Endothelial cell of umbilical vein (primary cell): Measurements from ENCODE around the gene NOTCH3. TPM values are rescaled to one million over a fixed set of nuclear protein-coding genes. Genes with fewer than 3 reads are reported as not detected.

Experiments used
- BruUV-seq: library from RNA; stranded (reverse); fragments of 400-500 nt; replicated peaks from 2 replicates; lab custom pipeline; 2021; lab: Mats Ljungman, UMichigan
- CTCF ChIA-PET: fragments of 300-600, 350-600 bp; sonication (Branson Sonifier 250); formaldehyde crosslinking; loops from one replicate; lab custom pipeline; 2021; ENCODE audit warnings: antibody characterized with exemption, inconsistent platforms; lab: Charles Lee
- POLR2A ChIA-PET: fragments of 300-600, 350-600 bp; sonication (Branson Sonifier 250); formaldehyde crosslinking; loops from one replicate; lab custom pipeline; 2021; ENCODE audit warnings: antibody characterized with exemption, inconsistent platforms; lab: Charles Lee
- DNase-seq: peaks from one replicate; pipeline ENCODE4 v3.0.0-alpha.2; 2011; ENCODE audit warnings: low read depth, low spot score
- FAIRE-seq: peaks from 2 replicates; lab custom pipeline; 2011; peaks lifted over from hg19 to GRCh38; lab: Jason Lieb, UNC
- H2AFZ ChIP-seq: 2 replicates; pipeline ENCODE4 v1.6.0; 2012; ENCODE audit warnings: low read depth, low read length, control low read depth, inconsistent platforms
- H3K27ac ChIP-seq: 2 replicates; pipeline ENCODE4 v1.5.1; 2011; ENCODE audit warnings: low read depth, mild to moderate bottlenecking, control low read depth, low read length, moderate library complexity; ENCODE audit not compliant: insufficient read depth
- H3K27me3 ChIP-seq, 2 experiments: 2 replicates each; pipeline versions ENCODE4 v1.6.0 to v1.6.1; 2011; ENCODE audit warnings: low read length in 2 of 2, mixed read lengths in 1 of 2; ENCODE audit not compliant: control insufficient read depth in 2 of 2, insufficient read depth in 2 of 2
- H3K36me3 ChIP-seq, 2 experiments: 2 replicates in 1 of 2; 3 replicates in 1 of 2; pipeline ENCODE4 v1.5.1; 2011; ENCODE audit warnings: low read length in 2 of 2, mild to moderate bottlenecking in 1 of 2, moderate library complexity in 1 of 2; ENCODE audit not compliant: control insufficient read depth in 2 of 2, insufficient read depth in 2 of 2; ENCODE audit errors: extremely low read depth in 1 of 2
- H3K4me1 ChIP-seq: 3 replicates; pipeline ENCODE4 v1.5.1; 2011; ENCODE audit warnings: mild to moderate bottlenecking, low read length; ENCODE audit not compliant: control insufficient read depth, insufficient read depth; ENCODE audit errors: extremely low read depth
- H3K4me2 ChIP-seq: 2 replicates; pipeline ENCODE4 v1.6.1; 2011; ENCODE audit warnings: low read length, control low read depth, mixed read lengths; ENCODE audit not compliant: insufficient read depth
- H3K4me3 ChIP-seq, 3 experiments: fragments of 200-600 bp in 1 of 3; sonication (generic), shearing (Covaris generic) in 1 of 3; replicated peaks in 1 of 3; 2 replicates each; pipeline ENCODE4 v1.5.1; 2011 to 2016; ENCODE audit warnings: control low read depth in 3 of 3, low read length in 3 of 3, mild to moderate bottlenecking in 2 of 3, inconsistent platforms in 1 of 3, low read depth in 1 of 3, moderate library complexity in 1 of 3; ENCODE audit not compliant: insufficient read depth in 1 of 3
- H3K79me2 ChIP-seq: 2 replicates; pipeline ENCODE4 v1.6.0; 2012; ENCODE audit warnings: low read length, inconsistent platforms; ENCODE audit not compliant: control insufficient read depth, insufficient read depth
- H3K9ac ChIP-seq: replicated peaks from 2 replicates; pipeline ENCODE3; 2011; ENCODE audit warnings: low read length, control low read depth; ENCODE audit not compliant: insufficient read depth; ENCODE audit errors: extremely low read depth
- H3K9me1 ChIP-seq: replicated peaks from 3 replicates; pipeline ENCODE4 v1.6.0; 2011; ENCODE audit warnings: mild to moderate bottlenecking, low read length; ENCODE audit not compliant: control insufficient read depth, insufficient read depth; ENCODE audit errors: extremely low read depth
- H3K9me3 ChIP-seq: replicated peaks from 2 replicates; pipeline ENCODE4 v1.5.1; 2012; ENCODE audit warnings: low read length, inconsistent platforms; ENCODE audit not compliant: control insufficient read depth, insufficient read depth
- H4K20me1 ChIP-seq: replicated peaks from 2 replicates; pipeline ENCODE3; 2011; ENCODE audit warnings: mild to moderate bottlenecking, low read length; ENCODE audit not compliant: control insufficient read depth, insufficient read depth; ENCODE audit errors: extremely low read depth
- EZH2 ChIP-seq: IDR thresholded peaks from 2 replicates; pipeline ENCODE4 v1.6.1; 2012; ENCODE audit warnings: borderline replicate concordance, low read depth, mild to moderate bottlenecking, moderate library complexity, low read length, inconsistent platforms; ENCODE audit not compliant: severe bottlenecking
- FOS ChIP-seq: IDR thresholded peaks from 2 replicates; pipeline ENCODE4 v1.6.1; 2011; ENCODE audit warnings: mild to moderate bottlenecking, low read length, moderate library complexity, borderline replicate concordance; ENCODE audit not compliant: insufficient read depth
- GATA2 ChIP-seq: IDR thresholded peaks from 2 replicates; pipeline ENCODE4 v1.7.0; 2011; ENCODE audit warnings: low read depth, mild to moderate bottlenecking, moderate library complexity, mixed read lengths, low read length; ENCODE audit not compliant: insufficient read length, insufficient read depth
- JUN ChIP-seq: IDR thresholded peaks from 2 replicates; pipeline ENCODE4 v1.6.1; 2011; ENCODE audit warnings: borderline replicate concordance, low read depth; ENCODE audit not compliant: insufficient read length, insufficient read depth
- MAX ChIP-seq: IDR thresholded peaks from 2 replicates; pipeline ENCODE4 v1.6.1; 2011; ENCODE audit not compliant: insufficient read depth, insufficient read length
- MYC ChIP-seq: IDR thresholded peaks from one replicate; pipeline ENCODE4 v1.6.1; 2011; ENCODE audit warnings: mild to moderate bottlenecking, low read depth, low read length
- POLR2A ChIP-seq: IDR thresholded peaks from 2 replicates; pipeline ENCODE4 v1.6.1; 2012; ENCODE audit warnings: low read depth, mild to moderate bottlenecking, control low read depth, low read length
- POLR2AphosphoS5 ChIP-seq: IDR thresholded peaks from 2 replicates; pipeline ENCODE4 v1.6.1; 2012; ENCODE audit warnings: low read depth, mild to moderate bottlenecking, control low read depth, low read length, moderate library complexity; ENCODE audit not compliant: insufficient read depth
- dilution Hi-C: fragments of 300-500 bp; cut with MboI; formaldehyde crosslinking; loops from one replicate; pipeline ENCODE4 v1.15.0; 2019; ENCODE audit warnings: low sequenced_read_pairs; ENCODE audit not compliant: extremely low pct_ligation_motif_present
- intact Hi-C: fragments of 100-400 bp; cut with micrococcal nuclease; formaldehyde crosslinking; loops from one replicate; pipeline ENCODE4 v1.10.0; 2022
- polyA plus RNA-seq, 4 experiments: library from polyadenylated mRNA; depleted of rRNA in 3 of 4; stranded (reverse) in 3 of 4; unstranded in 1 of 4; fragments of >200 nt; gene quantifications; 2 replicates each; pipeline versions ENCODE4 v1.2.1 to v1.2.3, GENCODE V29; 2011 to 2012; ENCODE audit warnings: missing spikeins in 1 of 4
- total RNA-seq: library from RNA; stranded (reverse); gene quantifications from 2 replicates; pipeline ENCODE4 v1.2.3, GENCODE V29; 2021
- TF ChIP-seq, protein P1 (sequence below), 2 donors: IDR thresholded peaks; 1 replicate in 1 of 2; 2 replicates in 1 of 2; pipeline ENCODE4 v1.5.1; 2011; ENCODE audit warnings: low read length in 2 of 2, mild to moderate bottlenecking in 2 of 2, moderate library complexity in 2 of 2, control low read depth in 1 of 2, inconsistent platforms in 1 of 2, low read depth in 1 of 2; ENCODE audit not compliant: insufficient read depth in 1 of 2; ENCODE audit errors: extremely low read depth in 1 of 2

Gene NOTCH3
- total and polyA plus RNA-seq, 2 donors (not counting 3 experiments of a cell fraction or from before 2014, with no cell fraction given) = 0.63 to 1.5 TPM

- no peaks in the 10 kb centered on the region for H3K27me3 ChIP-seq
- H3K9ac ChIP-seq = no peak overlapping the region
- DNase-seq = no peak
- no peak for TF ChIP-seq GATA2
- no peak for TF ChIP-seq JUN
- no peak for TF ChIP-seq POLR2AphosphoS5
- TF ChIP-seq, protein P1, sequence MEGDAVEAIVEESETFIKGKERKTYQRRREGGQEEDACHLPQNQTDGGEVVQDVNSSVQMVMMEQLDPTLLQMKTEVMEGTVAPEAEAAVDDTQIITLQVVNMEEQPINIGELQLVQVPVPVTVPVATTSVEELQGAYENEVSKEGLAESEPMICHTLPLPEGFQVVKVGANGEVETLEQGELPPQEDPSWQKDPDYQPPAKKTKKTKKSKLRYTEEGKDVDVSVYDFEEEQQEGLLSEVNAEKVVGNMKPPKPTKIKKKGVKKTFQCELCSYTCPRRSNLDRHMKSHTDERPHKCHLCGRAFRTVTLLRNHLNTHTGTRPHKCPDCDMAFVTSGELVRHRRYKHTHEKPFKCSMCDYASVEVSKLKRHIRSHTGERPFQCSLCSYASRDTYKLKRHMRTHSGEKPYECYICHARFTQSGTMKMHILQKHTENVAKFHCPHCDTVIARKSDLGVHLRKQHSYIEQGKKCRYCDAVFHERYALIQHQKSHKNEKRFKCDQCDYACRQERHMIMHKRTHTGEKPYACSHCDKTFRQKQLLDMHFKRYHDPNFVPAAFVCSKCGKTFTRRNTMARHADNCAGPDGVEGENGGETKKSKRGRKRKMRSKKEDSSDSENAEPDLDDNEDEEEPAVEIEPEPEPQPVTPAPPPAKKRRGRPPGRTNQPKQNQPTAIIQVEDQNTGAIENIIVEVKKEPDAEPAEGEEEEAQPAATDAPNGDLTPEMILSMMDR (IDR thresholded peaks at IDR 0.05; ENCODE audit: extremely low read depth in 1 of 2, insufficient read depth in 1 of 2, low read depth in 1 of 2, low read length in 2 of 2) = no peak
- no peak for TF ChIP-seq POLR2A
- no peak for TF ChIP-seq MAX
- TF ChIP-seq MYC = no peak
- TF ChIP-seq EZH2 = no peak
- TF ChIP-seq FOS = no peak
- no peaks in the 10 kb centered on the region for H4K20me1 ChIP-seq
- H3K4me2 ChIP-seq = no peak overlapping the region
- CTCF ChIA-PET = interaction anchor here (1.2 kb wide), 1 partner anchor 12 kb away, joined by 3 read pairs; no protein-coding TSS in a partner anchor
- POLR2A ChIA-PET = no interaction called here
- no peak overlapping the region for H2AFZ ChIP-seq
- no peak overlapping the region for H3K27ac ChIP-seq
- peaks cover 11 to 50% of the 10 kb centered on the region in 2 experiments for H3K36me3 ChIP-seq
- H3K79me2 ChIP-seq = no peaks in the 10 kb centered on the region
- FAIRE-seq = no peak
- intact Hi-C loops = no loop called here
- no peaks in the 10 kb centered on the region for H3K9me3 ChIP-seq
- dilution Hi-C loops = no loop called here
- no peaks in the 10 kb centered on the region for H3K9me1 ChIP-seq
- H3K4me1 ChIP-seq = no peaks in the 10 kb centered on the region
- no peak overlapping the region for H3K4me3 ChIP-seq
- no TSS peak for BruUV-seq
Observed at GRCh38 chr19:15237759-15238638, 37.2 kb upstream of the NOTCH3 start.
